HEK293T (cell line): ENCODE measurements around the gene REV3L.

Source experiments
- CTCF ChIA-PET: fragments of 350-600 bp; formaldehyde crosslinking; extraction: SDS; loops from one replicate; lab custom pipeline; 2021; ENCODE audit warnings: antibody characterized with exemption, inconsistent platforms; lab: Yijun Ruan, JAX
- POLR2A ChIA-PET: fragments of 350-600 bp; formaldehyde crosslinking; extraction: SDS; loops from one replicate; lab custom pipeline; 2020; ENCODE audit warnings: antibody characterized with exemption, inconsistent platforms; lab: Yijun Ruan, JAX
- DNase-seq: peaks from one replicate; pipeline ENCODE4 v3.0.0; 2012; ENCODE audit warnings: mixed read lengths; ENCODE audit errors: extremely low spot score
- ARNT ChIP-seq: fragments of 450-650 bp; IDR thresholded peaks from 2 replicates; pipeline ENCODE4 v1.6.1; 2017; ENCODE audit warnings: mild to moderate bottlenecking
- BHLHE40 ChIP-seq: fragments of 450-650 bp; IDR thresholded peaks from 2 replicates; pipeline ENCODE4 v1.6.1; 2016; ENCODE audit warnings: mild to moderate bottlenecking, moderate library complexity, borderline replicate concordance
- CTBP1 ChIP-seq: fragments of 450-650 bp; IDR thresholded peaks from 2 replicates; pipeline ENCODE4 v1.6.1; 2016; ENCODE audit warnings: borderline replicate concordance
- ELF4 ChIP-seq: fragments of 450-650 bp; IDR thresholded peaks from 2 replicates; pipeline ENCODE4 v1.6.1; 2017; ENCODE audit warnings: antibody characterized with exemption
- FOXA1 ChIP-seq: fragments of 450-650 bp; IDR thresholded peaks from 2 replicates; pipeline ENCODE4 v1.6.1; 2016; ENCODE audit warnings: mild to moderate bottlenecking
- FOXK2 ChIP-seq: fragments of 450-650 bp; IDR thresholded peaks from 2 replicates; pipeline ENCODE4 v1.6.1; 2016; ENCODE audit warnings: mild to moderate bottlenecking
- FOXM1 ChIP-seq: fragments of 450-650 bp; IDR thresholded peaks from 2 replicates; pipeline ENCODE4 v1.6.1; 2017; ENCODE audit warnings: mild to moderate bottlenecking, borderline replicate concordance
- HDGF ChIP-seq: fragments of 450-650 bp; IDR thresholded peaks from 2 replicates; pipeline ENCODE4 v1.6.1; 2017; ENCODE audit warnings: antibody characterized with exemption, borderline replicate concordance
- L3MBTL2 ChIP-seq: fragments of 450-650 bp; conservative IDR thresholded peaks from 2 replicates; pipeline ENCODE4 v1.6.1; 2016; ENCODE audit warnings: mild to moderate bottlenecking
- LEF1 ChIP-seq: fragments of 450-650 bp; IDR thresholded peaks from 2 replicates; pipeline ENCODE4 v1.6.1; 2017; ENCODE audit warnings: mild to moderate bottlenecking, borderline replicate concordance
- NFRKB ChIP-seq: fragments of 450-650 bp; IDR thresholded peaks from 2 replicates; pipeline ENCODE4 v1.6.1; 2016; ENCODE audit warnings: mild to moderate bottlenecking, moderate library complexity
- SP1 ChIP-seq: fragments of 450-650 bp; IDR thresholded peaks from 2 replicates; pipeline ENCODE4 v1.6.1; 2017
- SUZ12 ChIP-seq: fragments of 450-650 bp; IDR thresholded peaks from 2 replicates; pipeline ENCODE4 v1.6.1; 2016; ENCODE audit warnings: mild to moderate bottlenecking
- TARDBP ChIP-seq: fragments of 450-650 bp; IDR thresholded peaks from 2 replicates; pipeline ENCODE4 v1.6.1; 2016
- ZNF384 ChIP-seq: fragments of 450-650 bp; IDR thresholded peaks from 2 replicates; pipeline ENCODE4 v1.6.1; 2016
- TF ChIP-seq, protein P1 (sequence below): fragments of 450-650 bp; IDR thresholded peaks from 2 replicates; pipeline ENCODE4 v1.6.1; 2016

REV3L gene

GRCh38 chr6:111487661-111488060, 4.6 kb upstream of the REV3L start:
- no peak for TF ChIP-seq L3MBTL2
- TF ChIP-seq ELF4, result no peak
- no peak for TF ChIP-seq BHLHE40
- no peak for TF ChIP-seq FOXM1
- no peak for TF ChIP-seq ZNF384
- TF ChIP-seq SP1, result no peak
- TF ChIP-seq ARNT, result no peak
- TF ChIP-seq CTBP1, result no peak
- no peak for TF ChIP-seq NFRKB
- TF ChIP-seq LEF1, result no peak
- TF ChIP-seq, protein P1, sequence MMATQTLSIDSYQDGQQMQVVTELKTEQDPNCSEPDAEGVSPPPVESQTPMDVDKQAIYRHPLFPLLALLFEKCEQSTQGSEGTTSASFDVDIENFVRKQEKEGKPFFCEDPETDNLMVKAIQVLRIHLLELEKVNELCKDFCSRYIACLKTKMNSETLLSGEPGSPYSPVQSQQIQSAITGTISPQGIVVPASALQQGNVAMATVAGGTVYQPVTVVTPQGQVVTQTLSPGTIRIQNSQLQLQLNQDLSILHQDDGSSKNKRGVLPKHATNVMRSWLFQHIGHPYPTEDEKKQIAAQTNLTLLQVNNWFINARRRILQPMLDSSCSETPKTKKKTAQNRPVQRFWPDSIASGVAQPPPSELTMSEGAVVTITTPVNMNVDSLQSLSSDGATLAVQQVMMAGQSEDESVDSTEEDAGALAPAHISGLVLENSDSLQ, result no peak
- ChIA-PET CTCF (interaction anchor here (0.6 kb wide), 1 partner anchor 15 kb away, joined by 3 read pairs; no protein-coding TSS in a partner anchor), POLR2A (interaction anchor here (1.1 kb wide), 1 partner anchor 118 kb away, joined by 3 read pairs; the partner anchor contains the start of gene TRAF3IP2)
- DNase-seq, result no peak

DNA sequence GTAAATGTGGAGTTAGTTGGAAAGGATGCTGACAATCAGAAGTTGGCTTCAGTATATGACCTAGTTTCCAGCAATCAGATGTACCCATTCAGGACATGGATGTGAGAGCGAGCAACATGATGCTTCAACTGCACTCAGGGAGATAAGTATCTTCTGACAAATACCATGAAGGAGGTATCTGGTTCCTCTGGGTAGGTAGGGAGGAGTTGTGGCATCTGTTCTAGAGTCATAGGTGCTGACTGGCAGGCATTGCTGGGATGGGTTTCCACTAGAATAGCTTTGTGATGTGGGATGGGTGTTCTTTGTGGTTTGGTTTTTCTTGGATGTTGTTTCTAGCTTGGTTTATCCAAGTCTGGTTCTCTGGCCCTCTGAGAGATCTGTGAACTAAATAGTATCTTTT, 3.9 kb upstream of the REV3L start:
- ChIA-PET CTCF (interaction anchor here (0.6 kb wide), 1 partner anchor 122 kb away, joined by 3 read pairs; no protein-coding TSS in a partner anchor), POLR2A (interaction anchor here (0.8 to 1.1 kb wide), 2 partner anchors 54 to 119 kb away, joined by 3 read pairs; partner anchors contain the start of gene TRAF3IP2)
- TF ChIP-seq FOXA1, result no peak

GRCh38 chr6:111486475-111486874, 3.5 kb upstream of the REV3L start:
- ChIA-PET POLR2A (interaction anchor here (0.8 to 1.2 kb wide), 3 partner anchors 12 to 119 kb away, joined by 3 read pairs; partner anchors contain the start of gene TRAF3IP2), CTCF (interaction anchor here (0.6 kb wide), 1 partner anchor 123 kb away, joined by 3 read pairs; no protein-coding TSS in a partner anchor)
- no peak for DNase-seq
- TF ChIP-seq FOXM1 (no peak), ELF4 (no peak), FOXA1 (no peak), BHLHE40 (no peak), TARDBP (no peak), FOXK2 (no peak)

More for the DNA sequence above, 3.9 kb upstream of the REV3L start:
- no peak for DNase-seq

- TF ChIP-seq BHLHE40, result no peak
- TF ChIP-seq, protein P1, result no peak
- TF ChIP-seq NFRKB, result no peak
- no peak for TF ChIP-seq LEF1
- POLR2A ChIA-PET, result interaction anchor here (1.2 to 2.9 kb wide), 5 partner anchors 11 to 226 kb away, joined by 3 to 32 read pairs (median 20); partner anchors contain the start of gene TRAF3IP2
- no peak for DNase-seq
- CTCF ChIA-PET, result no interaction called here
Measured at GRCh38 chr6:111485342-111485741, 2.3 kb upstream of the REV3L start.

GRCh38 chr6:111484633-111484930, 1.6 kb upstream of the REV3L start:
- CTCF ChIA-PET, result interaction anchor here (0.6 kb wide), 1 partner anchor 67 kb away, joined by 3 read pairs; no protein-coding TSS in a partner anchor
- TF ChIP-seq ELF4, result no peak
- POLR2A ChIA-PET, result interaction anchor here (0.9 to 2.9 kb wide), 18 partner anchors 9 to 225 kb away, joined by 3 to 32 read pairs (median 4); partner anchors contain the start of gene TRAF3IP2
- DNase-seq, result no peak

- ChIA-PET CTCF (interaction anchor here (0.6 kb wide), 1 partner anchor 67 kb away, joined by 3 read pairs; no protein-coding TSS in a partner anchor), POLR2A (interaction anchor here (0.7 to 2.9 kb wide), 24 partner anchors 10 to 403 kb away, joined by 3 to 32 read pairs (median 4); partner anchors contain the start of gene TRAF3IP2)
- DNase-seq, result peak; percentile 89
- TF ChIP-seq LEF1 (peak; percentile 46; the same call in 1 of the 2 replicates), ZNF384 (no peak), BHLHE40 (no peak), NFRKB (no peak), FOXK2 (no peak), SUZ12 (no peak), FOXA1 (no peak), CTBP1 (no peak), SP1 (no peak), ARNT (peak; percentile 75; the same call in 1 of the 2 replicates), FOXM1 (peak; percentile 70; the same call in 1 of the 2 replicates), HDGF (no peak), L3MBTL2 (peak; percentile 80), TARDBP (peak; percentile 93), ELF4 (no peak)
- TF ChIP-seq, protein P1, result peak; percentile 55
Measured at GRCh38 chr6:111483736-111484632, 966 bp upstream of the REV3L start.
